ENCODE data around the gene PPP1CB.
A peak's percentile ranks its signal among the peaks of the same experiment; 100 is the strongest.
"Not testable (repeated sequence)": the region's sequence is repeated elsewhere in the genome, so short reads cannot be mapped to it uniquely, and the experiment has no call there.

The PPP1CB gene

DNA sequence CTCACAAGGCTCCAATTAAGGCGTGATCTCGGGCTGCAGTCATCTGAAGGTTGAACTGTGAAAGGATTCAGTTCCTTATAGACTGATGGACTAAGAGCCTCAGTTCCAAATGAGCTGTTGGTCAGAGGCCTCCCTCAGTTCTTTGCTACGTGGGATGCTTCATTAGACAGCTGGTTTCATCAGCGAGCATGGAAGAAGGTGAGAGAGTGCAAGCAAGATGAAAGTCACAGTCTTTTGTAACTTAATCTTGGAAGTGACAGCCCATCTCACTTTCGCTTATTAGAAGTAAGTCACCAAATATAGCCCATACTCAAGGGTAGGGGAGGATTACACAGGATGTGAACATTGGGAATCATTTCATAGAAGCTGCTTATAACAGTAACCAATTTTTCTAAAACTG lies 26.8 kb downstream of the PPP1CB start:
- no peak for DNase-seq (ENCODE audit: low read depth)

DNA sequence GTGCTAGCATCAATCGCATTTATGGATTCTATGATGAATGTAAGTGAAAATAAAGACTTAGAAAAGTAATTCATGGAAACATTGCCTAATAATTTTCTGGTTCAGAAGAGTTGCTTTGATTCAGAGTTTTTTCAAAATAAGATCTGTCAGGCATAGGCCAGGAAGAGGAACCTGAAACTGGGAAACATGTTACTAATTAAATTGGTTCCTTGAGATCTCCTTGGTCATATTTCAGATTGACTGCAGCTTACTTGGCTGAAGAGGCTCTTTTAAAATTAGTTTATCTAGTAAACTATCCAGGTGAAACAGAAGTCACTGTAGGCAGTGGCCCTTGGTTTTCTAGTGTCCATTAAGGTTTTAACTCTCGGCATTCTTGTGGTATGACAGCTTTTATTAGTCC lies 27.4 kb downstream of the PPP1CB start:
- DNase-seq (ENCODE audit: low read depth) = no peak

- no peak for DNase-seq (ENCODE audit: low read depth)
Observed at GRCh38 chr2:28780496-28780895, 28.9 kb downstream of the PPP1CB start.

GRCh38 chr2:28782423-28782822 lies 30.8 kb downstream of the PPP1CB start:
- no peak for DNase-seq (ENCODE audit: low read depth)

DNA sequence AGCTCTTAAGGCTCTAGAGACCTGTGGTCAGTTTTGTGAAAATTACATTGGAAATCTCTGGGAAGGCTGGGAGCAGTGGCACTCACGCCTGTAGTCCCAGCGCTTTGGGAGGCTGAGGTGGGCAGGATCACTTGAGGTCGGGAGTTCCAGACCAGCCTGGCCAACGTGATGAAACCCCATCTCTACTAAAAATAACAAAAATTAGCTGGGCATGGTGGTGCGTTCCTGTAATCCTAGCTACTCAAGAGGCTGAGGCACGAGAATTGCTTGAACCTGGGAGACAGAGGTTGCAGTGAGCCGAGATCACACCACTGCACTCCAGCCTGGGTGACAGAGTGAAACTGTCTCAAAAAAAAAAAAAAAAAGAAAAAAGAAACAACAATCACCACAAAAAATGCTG lies 32.9 kb downstream of the PPP1CB start:
- not testable (repeated sequence) for DNase-seq (ENCODE audit: low read depth)

DNA sequence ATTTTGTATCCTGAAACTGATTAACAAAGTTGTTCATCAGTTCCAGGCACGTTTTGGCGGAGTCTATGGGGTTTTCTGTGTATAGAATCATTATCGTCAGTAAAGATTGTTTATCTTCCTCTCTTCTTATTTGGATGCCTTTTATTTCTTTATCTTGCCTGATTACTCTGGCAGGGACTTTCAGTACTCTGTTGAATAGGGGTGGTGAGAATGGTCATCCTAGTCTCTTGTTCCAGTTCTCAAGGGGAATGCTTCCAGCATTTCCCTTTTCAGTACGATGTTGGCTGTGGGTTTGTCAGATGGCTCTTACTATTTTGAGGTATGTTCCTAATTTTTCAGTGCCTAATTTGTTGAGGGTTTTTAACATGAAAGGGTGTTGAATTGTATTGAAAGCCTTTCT lies 45.0 kb downstream of the PPP1CB start:
- DNase-seq (ENCODE audit: low read depth) = no peak

DNA sequence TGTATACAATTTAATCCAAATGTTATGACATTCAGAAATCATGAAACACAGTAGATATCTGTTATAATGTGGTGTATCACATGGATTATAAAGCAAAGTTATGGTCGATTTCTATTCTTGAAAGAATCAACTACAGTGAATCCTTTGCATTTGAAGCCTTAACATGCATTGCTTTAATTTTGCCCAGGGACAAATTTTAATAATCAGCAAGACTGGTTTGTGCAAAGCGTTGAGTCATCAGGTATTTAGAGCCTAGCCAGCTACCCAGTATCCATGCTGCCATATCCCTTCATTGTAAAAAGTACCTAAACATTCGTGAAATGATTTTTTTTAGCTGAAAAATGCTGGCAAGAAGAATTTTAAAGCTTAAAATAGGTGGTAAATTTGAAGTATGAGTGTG lies 50.1 kb downstream of the PPP1CB start:
- no peak for DNase-seq (ENCODE audit: low read depth)

- no peak for DNase-seq (ENCODE audit: low read depth)
Observed at GRCh38 chr2:28802975-28803429, 51.4 kb downstream of the PPP1CB start.

DNA sequence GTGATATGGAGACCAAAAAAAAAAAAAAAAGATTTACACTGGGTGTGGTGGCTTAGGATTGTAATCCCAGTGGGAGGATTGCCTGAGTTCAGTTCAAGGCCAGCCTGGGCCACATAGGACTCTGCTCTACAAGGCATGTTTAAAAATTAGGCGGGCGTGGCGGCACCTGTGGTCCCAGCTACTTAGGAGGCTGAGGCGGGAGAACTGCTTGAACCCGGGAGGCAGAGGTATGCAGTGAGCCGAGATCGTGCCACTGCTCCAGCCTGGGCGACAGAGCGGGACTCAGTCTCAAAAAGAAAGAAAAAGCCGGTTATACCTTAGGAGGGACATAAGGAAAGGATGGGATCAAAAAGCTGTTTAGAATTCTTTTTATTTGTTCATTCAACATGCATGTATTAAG lies 58.3 kb downstream of the PPP1CB start:
- DNase-seq (ENCODE audit: low read depth) = no peak

GRCh38 chr2:28810384-28811285 lies 59.0 kb downstream of the PPP1CB start, which contains the start of gene SPDYA:
Gene SPDYA (plus strand): TSS chr2:28810834. CDS start chr2:28816015, 5,181 bp downstream.
- peak; percentile 74 for DNase-seq (ENCODE audit: low read depth)

DNA sequence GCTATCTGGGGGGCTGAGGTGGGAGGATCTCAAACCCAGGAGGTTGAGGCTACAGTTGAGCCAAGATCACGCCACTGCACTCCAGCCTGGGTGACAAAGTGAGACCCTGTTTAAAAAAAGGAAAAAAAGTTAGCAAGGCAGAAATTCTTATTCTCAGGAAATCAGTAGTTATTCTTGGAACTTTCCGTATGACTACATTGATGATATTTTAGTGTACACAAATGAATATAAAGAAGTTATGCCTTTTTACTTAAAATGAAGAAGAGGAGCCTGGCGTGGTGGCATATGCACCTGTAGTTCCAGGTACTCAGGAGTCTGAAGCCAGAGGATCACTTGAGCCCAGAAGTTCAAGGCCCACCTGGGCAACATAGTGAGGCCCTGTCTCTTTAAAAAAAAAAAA lies 66.4 kb downstream of the PPP1CB start:
- DNase-seq (ENCODE audit: low read depth) = no peak

- DNase-seq (ENCODE audit: low read depth) = peak; percentile 53
Observed at GRCh38 chr2:28821295-28821958, 69.8 kb downstream of the PPP1CB start.

DNA sequence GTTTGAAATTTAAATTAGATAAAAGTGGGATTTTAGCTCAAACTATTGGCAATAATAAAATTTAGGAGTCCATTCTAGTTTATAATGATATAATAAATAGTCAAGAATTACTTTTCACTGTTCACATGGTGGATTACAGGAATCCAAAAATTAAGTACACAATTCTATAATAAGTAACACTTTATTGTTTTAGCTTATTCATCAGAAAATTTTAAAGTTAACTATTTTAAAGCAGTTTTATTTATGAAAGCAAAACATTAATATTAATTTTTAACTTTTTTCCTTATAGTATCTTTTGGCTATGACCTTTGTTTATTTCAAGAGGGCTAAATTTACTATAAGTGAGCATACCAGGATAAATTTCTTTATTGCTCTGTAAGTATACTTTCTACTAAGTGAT lies 70.4 kb downstream of the PPP1CB start:
- DNase-seq (ENCODE audit: low read depth) = no peak

GRCh38 chr2:28824207-28824606 lies 72.6 kb downstream of the PPP1CB start:
- no peak for DNase-seq (ENCODE audit: low read depth)

- no peak for DNase-seq (ENCODE audit: low read depth)
Observed at GRCh38 chr2:28824870-28825269, 73.2 kb downstream of the PPP1CB start.

DNA sequence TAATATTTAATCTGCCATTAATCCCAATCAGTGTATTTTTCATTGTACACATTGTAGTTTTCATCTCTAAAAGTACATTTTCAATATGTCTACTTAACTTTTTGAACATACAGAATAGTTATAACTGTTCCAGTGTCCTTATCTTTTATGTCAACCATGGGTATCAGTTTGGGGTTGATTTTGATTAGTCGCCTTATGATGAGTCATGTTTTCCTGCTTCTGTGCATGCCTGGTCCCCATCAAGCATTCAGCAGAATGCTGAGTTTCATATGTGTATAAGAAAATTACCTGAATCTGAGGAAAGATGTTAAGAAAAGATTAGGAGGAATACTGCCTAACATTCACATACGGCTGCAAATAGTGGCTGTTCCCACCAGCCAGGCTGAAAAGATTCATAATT lies 76.8 kb downstream of the PPP1CB start:
- no peak for DNase-seq (ENCODE audit: low read depth)

DNA sequence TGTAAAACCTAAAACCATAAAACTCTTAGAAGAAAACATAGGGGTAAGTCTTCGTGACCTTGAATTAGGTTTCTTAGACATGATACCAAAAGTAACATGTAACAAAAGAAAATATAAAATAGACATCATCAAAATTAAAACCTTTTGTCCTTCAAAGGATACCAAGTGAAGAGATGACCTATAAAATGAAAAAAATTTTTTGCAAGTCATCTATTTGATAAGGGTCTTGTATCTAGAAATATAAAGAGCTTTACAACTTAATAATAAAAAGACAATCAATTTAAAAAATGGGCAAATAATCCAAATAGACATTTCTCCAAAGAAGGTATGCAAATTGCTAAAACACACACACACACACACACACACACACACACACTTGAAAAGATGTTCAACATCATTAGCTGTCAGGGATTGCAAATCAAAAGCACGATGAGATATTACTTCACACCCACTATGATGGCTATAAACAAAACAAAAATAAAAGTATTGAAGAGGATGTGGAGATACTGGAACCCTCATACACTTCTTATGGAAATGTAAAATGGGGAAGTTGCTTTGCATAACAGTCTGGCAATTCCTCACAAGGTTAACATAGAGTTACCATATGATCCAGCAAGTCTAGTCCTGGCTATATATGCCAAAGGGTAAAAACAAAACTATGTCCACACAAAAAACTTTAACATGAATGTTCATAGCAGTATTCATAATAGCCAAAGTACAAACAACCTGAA lies 82.3 kb downstream of the PPP1CB start:
- no peak for DNase-seq (ENCODE audit: low read depth)

DNA sequence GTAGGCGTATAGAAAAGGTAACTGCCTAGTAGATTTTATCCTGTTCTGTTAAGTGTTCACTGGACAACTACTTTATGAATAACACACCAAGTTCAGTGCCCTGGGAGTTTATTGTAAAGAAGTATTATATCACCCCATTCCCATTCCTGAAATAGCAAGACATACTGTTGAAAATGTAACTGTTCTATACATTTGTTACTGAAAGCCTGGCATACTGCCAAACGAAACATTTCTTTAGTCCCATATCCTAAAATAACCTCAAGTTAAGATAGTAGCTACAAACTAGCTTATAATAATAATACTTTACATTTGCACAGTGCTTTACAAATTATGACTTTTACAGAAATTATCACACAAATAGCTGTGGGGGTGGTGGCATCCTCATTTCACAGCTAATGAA lies 84.2 kb downstream of the PPP1CB start:
- no peak for DNase-seq (ENCODE audit: low read depth)

DNA sequence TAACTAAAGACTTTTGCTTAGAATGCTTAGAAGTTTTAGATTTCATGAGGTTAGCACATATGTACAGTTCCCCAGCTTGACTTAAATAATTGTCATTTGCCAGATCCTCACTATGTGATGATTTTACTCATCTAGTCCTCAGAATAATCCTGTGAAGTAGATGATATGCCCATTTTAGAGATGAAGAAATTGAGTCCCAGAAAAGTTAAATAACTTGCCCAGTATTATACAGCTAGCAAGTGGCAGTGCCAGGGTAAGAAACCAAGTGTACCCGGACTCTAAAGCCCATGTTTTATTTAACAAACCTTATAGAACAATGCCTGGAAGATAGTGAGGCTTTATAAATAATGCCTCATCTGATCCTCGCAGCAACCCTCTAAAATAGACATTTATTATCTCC lies 87.3 kb downstream of the PPP1CB start:
- no peak for DNase-seq (ENCODE audit: low read depth)

- DNase-seq (ENCODE audit: low read depth) = no peak
Observed at GRCh38 chr2:28842042-28842441, 90.4 kb downstream of the PPP1CB start.

Measured in stimulated activated CD4-positive, alpha-beta T cell treated with anti-CD3 and anti-CD28 coated beads, Interleukin-2, amount 100 ng/mL, for 4 hours (primary cell).